IMR-90 (cell line): ENCODE data around the gene WDR62.

Source experiments
- BHLHE40 ChIP-seq: fragments of 150-350 bp; IDR thresholded peaks from 2 replicates; pipeline ENCODE4 v1.6.1; 2016; ENCODE audit warnings: mild to moderate bottlenecking, low read depth, low read length
- CTCF ChIP-seq: conservative IDR thresholded peaks from 2 replicates; pipeline ENCODE4 v1.5.1; 2012; ENCODE audit warnings: mild to moderate bottlenecking, low read depth, low read length, improper control_type of control experiment
- POLR2A ChIP-seq: IDR thresholded peaks from 2 replicates; pipeline ENCODE4 v1.6.1; 2012; ENCODE audit warnings: mild to moderate bottlenecking, low read depth, low read length

- TF ChIP-seq POLR2A (no peak), CTCF (no peak), BHLHE40 (no peak)
Measured at GRCh38 chr19:36112678-36113077, 58.0 kb downstream of the WDR62 start.
